ENCODE data around the gene KRTAP10-3.
"Not testable (repeated sequence)": the region's sequence is repeated elsewhere in the genome, so short reads cannot be mapped to it uniquely, and the experiment has no call there.

The KRTAP10-3 gene

DNA sequence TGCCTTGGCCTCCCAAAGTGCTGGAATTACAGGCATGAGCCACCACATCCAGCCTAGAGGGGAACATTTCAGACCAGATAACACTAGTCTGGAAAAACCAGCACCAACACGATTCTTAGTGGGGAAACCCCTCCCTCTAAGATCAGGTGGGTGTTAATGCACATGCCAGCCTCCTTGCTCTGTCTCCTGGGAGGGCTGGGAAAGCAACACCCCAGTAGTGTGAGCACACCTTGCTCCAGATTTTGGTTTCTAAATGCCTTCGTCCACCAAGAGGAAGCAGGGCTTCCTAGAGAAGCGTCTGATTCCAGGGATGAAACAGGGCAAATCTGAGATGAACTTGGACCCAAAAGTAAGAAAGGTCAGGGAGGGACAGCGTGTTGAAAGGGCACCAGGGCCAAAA is 12.7 kb upstream of the KRTAP10-3 start:
- DNase-seq (ENCODE audit: low read depth): no peak

GRCh38 chr21:44569861-44570517 is 11.4 kb upstream of the KRTAP10-3 start:
- no peak for DNase-seq (ENCODE audit: low read depth)

DNA sequence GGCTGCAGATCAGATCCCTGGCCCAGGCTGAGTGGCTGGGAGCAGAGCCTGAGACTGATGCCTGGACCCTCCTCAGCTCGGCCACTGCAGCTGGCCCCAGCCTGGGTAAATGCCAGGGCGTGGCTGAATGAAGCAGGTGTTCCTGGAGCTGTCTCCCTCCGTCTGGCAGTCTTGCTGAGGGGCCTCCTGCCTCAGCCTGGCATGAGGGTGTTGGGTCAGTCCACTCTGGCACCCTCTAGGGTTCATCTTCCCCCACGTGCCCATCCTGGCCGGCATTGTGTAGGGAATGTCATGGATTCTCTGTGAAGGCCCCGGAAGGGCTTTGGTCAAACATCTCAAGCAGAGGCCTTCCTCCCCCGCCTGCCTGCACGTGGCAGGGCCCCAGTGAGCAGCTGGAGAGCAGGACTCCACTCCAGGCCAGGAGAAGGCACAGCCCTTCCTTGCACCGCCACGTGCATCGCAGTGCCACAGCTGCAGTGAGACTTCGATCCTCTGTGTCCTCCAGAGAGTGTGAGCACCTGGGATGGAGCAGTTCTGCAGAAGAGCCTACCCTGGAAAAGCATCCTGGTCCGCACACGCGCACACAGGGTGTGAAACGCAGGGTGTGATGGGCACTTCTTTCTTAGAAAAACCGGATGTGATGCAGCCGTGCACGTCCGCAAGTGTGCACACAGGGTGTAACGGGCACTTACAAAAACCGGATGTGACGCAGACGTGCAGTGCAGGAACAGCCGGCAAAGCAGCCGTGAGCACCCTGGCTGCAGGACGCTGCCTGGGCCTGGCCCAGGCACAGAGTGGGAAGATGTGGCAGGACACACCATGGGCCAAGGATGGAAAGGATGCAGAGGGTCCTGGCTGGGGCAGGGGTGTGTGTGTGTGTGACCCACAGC is 10.3 kb upstream of the KRTAP10-3 start:
- DNase-seq (ENCODE audit: low read depth): no peak

DNA sequence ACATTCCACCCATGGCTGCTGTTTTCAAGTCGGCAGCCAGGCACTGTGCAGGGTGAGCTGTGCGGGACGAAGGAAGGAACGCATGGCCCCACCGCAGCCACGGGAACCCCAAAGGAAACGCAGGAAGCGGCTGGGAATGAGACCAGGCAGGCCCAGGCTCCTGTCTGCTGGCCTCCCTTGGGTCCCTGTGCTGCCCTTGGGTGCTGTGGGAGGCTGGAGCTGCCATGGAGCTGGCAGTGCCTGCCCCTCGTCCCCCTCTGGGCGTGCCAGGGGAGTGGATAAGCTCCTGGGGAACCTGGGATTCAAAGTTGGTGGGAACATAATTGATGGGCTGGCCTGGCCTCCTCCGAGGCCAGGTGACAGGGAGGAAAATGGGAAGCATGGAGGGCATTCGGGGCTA is 9.7 kb upstream of the KRTAP10-3 start:
- DNase-seq (ENCODE audit: low read depth): no peak

DNA sequence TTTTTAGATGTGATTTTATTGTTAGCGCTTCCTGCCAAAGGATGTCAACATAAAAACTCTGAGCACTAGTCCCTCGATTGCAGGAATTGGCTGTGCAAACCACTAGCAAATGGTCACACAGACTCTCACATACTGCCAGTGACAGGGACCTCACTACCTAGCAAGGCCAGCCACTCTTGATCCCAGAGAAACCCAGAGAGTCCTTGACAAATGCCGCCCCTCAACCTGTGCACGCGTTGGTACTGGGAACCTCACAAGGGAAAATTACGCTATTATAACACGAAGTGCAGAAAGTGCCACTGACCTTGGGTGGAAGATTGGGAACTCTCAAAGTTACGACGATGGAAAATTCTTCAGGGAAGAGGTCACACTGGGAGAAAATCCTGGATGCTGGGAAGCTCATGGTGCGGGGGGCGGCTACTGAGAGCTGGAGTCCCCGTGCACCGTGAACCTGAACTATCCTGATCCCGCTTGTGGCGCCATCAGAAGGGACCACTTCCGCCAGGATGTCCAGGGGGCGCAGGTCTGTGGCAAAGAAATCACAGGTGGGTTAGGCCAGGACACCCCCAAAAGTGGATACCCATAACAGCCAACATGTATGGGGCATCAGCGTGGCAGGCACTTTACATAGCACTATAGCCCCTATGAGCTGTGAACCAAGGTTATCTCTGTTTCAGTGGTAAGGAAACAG is 9.0 kb upstream of the KRTAP10-3 start:
- no peak for DNase-seq (ENCODE audit: low read depth)

DNA sequence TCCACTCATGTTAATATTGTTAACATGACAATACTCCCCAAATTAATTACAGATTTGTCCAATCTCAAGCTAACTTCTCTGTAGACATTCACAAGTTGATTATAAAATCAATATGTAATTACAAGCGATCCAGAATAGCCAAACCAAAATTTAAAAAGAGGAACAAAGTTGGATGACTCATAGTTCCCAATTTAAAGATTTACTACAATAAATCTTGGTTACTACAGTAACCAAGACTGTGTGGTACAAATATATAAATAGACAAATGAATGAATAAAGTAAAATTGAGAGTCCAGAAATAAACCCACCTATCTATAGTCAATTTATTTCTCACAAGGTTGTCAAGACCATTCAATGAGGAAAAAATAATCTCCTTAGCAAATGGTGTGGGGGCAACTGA is 7.8 kb upstream of the KRTAP10-3 start:
- no peak for DNase-seq (ENCODE audit: low read depth)

DNA sequence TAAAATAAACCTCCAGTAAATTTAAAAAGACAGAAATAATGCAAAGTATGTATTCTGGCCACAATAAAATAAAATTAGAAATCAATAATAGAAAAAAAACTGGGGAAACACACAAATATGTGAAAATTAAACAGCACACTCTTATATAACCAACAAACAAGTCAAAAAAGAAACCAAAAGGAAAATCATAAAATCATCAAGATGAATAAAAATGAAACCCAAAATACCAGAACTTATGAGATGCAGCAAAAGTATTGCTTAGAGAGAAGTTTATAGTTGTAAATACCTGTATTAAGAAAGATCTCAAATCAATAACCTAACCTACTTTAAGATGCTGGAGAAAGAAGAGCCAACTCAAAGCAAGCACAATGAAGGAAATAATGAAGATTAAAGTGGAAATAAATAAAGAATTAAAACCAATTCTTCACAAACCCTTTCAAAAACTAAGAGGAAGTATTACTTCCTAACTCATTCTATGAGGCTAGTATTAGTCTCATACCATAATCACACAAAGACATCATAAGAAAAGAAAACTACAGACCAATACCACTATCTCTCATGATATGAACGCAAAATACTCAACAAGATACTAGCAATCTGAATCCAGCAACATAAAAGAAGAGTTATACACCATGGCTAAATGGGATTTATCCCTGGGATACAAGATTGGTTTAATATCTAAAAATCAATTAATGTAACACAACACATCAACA is 6.4 kb upstream of the KRTAP10-3 start:
- no peak for DNase-seq (ENCODE audit: low read depth)

- no peak for DNase-seq (ENCODE audit: low read depth)
Measured at GRCh38 chr21:44564099-44564498, 5.5 kb upstream of the KRTAP10-3 start.

DNA sequence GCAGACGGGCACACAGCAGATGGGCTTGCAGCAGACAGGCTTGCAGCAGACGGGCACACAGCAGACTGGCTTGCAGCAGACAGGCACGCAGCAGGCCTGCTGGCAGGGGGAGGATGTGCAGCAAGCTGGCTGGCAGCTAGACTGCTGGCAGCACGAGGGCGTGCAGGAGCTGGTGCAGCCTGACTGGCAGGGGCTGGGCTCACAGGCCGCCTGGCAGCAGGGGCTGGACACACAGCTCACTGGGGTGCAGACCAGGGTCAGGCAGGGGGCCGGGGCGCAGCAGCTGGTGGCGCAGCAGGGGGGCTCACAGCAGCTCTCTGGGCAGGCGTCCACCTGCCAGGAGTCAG is 293 bp downstream of the KRTAP10-3 start:
- DNase-seq (ENCODE audit: low read depth): not testable (repeated sequence)

DNA sequence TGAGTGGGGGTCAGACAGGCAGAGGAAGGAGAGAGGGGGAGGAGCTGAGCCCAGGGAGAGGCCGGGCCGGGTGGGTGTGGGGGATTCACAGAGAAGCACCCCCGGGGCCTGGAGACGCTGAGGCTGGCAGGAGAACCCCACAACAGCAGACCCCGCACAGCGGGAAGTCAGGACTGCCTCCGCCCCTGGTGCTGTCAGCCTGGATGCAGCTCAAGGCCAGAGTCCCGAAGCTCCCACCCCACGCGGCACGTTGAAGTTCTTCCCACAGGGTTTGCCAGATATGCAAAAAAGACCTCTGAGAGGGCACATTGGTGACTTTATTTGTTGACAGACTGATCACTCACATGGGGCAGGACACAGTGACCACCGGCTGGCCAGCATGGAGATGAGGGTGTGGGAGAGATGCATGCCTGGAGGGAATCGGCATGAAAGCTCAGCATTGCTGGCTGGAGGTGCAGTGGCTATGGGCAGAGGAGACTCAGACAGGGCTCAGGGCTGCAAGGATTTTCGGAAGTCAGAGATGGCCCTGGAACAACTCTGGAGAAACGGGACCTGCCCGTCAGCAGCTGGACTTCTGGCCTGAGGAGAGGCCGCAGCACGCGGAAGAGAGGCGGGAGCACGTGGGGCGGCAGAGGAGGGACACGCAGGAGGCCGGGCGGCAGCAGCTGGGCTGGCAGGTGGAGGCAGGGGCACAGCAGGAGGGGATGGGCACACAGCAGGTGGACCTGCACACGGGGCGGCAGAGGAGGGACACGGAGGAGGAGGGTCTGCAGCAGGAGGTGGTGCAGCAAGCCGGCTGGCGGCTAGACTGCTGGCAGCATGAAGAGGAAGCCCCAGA is 885 bp downstream of the KRTAP10-3 start:
- DNase-seq (ENCODE audit: low read depth): no peak

DNA sequence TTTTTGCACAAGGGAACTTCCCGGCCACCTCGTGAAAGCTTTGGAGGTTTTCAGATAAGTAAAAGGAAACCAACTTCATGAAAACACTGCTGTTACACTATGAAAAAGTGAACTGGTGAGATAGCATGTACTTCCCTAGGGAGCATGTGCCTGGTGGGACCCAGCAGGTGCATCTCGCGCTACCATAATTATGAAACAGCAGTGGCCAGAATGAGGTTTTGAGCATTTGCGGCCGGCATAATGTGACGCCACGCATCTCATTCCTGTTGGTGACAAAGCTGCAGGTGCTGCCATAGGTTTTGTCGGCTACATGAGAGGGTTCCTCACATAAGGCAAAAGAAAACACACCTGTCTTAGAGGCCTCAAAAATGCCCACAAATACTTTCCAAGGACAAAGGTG is 1.7 kb downstream of the KRTAP10-3 start:
- no peak for DNase-seq (ENCODE audit: low read depth)

DNA sequence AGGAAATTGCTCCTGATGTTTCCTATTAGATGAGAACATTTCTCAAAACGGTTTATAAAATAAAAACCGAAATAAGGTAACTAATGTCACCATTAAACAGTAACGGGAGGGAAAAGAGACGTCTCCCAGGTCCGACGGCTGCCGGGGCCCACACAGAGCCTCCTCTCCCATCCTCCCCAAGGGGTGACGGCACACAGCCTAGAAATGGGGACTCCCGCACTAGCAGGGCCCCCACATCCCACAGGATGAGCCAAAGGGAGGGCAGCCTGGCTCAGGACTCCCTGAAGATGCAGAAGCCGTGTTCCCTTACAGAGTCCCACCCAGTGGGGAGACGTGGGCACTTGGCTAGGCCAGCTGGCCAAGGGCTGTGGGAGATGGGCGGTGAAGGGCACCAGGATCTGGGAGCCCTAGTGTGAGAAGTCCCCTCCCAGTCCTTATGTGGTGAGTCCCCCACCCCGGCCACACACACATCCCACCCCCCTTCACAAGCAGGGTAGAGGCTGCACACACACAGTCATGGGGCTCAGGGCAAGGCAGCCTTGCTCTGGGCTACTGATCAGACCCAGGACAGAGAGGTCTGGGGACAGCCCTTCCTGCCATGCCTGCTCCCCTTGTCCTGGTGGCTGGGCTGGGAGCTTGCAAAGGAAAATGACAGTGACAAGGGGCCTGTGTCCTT is 3.3 kb downstream of the KRTAP10-3 start:
- no peak for DNase-seq (ENCODE audit: low read depth)

- no peak for DNase-seq (ENCODE audit: low read depth)
Measured at GRCh38 chr21:44552681-44553080, 5.9 kb downstream of the KRTAP10-3 start.

GRCh38 chr21:44552136-44552535 is 6.5 kb downstream of the KRTAP10-3 start:
- no peak for DNase-seq (ENCODE audit: low read depth)

GRCh38 chr21:44551340-44551961 is 7.1 kb downstream of the KRTAP10-3 start, which contains the start of gene KRTAP10-2:
Gene KRTAP10-2 (minus strand): TSS chr21:44551505. CDS start chr21:44551458, 47 bp downstream.
- no peak for DNase-seq (ENCODE audit: low read depth)

DNA sequence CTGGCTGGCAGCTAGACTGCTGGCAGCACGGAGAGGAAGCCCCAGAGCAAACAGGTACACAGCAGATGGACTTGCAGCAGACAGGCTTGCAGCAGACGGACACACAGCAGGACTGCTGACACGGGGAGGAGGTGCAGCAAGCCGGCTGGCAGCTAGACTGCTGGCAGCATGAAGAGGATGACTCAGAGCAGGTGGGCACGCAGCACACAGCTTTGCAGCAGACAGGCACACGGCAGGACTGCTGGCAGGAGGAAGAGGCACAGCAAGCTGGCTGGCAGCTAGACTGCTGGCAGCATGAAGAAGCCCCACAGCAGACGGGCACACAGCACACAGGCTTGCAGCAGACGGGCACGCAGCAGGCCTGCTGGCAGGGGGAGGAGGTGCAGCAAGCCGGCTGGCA is 7.8 kb downstream of the KRTAP10-3 start:
- DNase-seq (ENCODE audit: low read depth): no peak

GRCh38 chr21:44550285-44550684 is 8.3 kb downstream of the KRTAP10-3 start:
- DNase-seq (ENCODE audit: low read depth): not testable (repeated sequence)

DNA sequence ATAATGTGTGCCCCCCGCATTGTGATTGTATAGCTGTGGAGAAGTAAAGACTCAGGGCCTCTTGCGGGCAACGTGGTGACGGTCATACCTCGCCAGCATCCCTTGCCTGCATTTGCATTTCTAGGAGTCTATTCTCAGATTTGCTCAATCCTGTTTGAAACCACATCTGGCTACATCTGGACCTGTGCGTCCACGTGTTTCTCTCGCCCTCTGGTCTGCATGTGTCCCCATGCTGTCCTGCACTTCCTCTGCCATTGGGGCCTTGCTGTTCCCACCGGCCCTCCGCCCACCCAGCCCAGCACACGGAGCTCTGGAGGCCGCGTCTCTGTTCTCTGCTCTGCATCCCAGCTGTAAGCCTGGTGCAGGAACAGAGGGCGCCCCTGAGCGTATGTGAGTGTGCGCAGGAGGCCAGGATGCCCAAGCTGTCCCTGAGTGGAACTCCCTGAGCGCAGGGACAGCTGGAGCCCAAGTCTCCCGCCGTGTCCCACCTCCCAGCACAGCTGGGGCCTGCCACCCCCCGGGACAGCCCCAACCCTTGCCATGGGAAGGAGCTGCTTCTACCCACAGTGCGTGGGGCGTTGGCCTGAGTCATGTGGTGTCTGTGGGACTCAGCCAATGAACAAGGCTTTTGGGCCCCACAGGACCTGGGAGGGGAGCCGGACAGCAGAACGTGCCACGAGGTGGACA is 8.9 kb downstream of the KRTAP10-3 start:
- DNase-seq (ENCODE audit: low read depth): no peak

DNA sequence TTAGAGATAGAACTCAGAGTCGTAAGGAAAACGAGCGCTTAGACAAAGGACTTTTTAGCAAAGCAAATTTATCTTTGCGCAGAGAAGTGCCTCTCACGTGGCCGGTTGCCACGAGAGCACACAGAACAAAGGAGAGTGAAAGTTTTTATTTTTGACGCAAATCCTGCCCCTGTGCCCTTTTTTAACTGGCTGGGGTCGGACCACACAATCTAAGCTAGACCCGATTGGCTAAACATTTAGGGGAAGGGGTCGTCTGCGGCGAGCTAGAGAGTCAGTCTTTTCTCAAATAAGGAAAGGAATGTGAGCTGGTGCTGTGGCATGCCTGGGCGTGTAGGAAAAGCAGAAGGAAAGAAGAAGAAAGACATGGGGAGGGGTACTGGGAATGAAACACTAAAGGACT is 9.7 kb downstream of the KRTAP10-3 start:
- DNase-seq (ENCODE audit: low read depth): no peak

DNA sequence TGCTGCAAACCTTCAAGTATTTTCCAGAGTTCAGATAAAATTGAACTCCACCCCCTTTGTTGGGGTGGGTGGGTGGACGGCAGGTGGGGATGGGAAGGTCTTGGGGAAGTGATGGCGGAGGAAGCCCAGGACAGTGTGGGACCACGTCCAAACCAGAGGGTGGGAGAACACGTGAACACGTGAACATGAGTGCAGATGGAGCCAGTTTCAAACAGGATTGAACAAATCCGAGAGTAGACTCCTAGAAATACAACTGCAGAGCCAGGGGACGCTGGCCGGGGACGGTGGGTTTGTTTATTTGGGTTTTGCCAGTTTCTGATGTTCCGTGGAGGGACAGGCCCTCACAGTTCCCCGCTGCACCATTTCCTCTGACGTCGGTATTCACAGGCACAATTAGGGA is 10.2 kb downstream of the KRTAP10-3 start:
- DNase-seq (ENCODE audit: low read depth): no peak

Measured in stimulated activated CD4-positive, alpha-beta T cell treated with anti-CD3 and anti-CD28 coated beads, Interleukin-2, amount 100 ng/mL, for 4 hours (primary cell).